CD4-positive, alpha-beta T cell treated with Interleukin-15 for 4 hours (primary cell): ENCODE results near the gene COG3.
A peak's percentile ranks its signal among the peaks of the same experiment; 100 is the strongest.
"Not testable (repeated sequence)": the region's sequence is repeated elsewhere in the genome, so short reads cannot be mapped to it uniquely, and the experiment has no call there.

ENCODE experiments used
- DNase-seq: peaks from one replicate; pipeline ENCODE4 v3.0.0-alpha.2; 2020; ENCODE audit warnings: low spot score

The COG3 gene, protein sequence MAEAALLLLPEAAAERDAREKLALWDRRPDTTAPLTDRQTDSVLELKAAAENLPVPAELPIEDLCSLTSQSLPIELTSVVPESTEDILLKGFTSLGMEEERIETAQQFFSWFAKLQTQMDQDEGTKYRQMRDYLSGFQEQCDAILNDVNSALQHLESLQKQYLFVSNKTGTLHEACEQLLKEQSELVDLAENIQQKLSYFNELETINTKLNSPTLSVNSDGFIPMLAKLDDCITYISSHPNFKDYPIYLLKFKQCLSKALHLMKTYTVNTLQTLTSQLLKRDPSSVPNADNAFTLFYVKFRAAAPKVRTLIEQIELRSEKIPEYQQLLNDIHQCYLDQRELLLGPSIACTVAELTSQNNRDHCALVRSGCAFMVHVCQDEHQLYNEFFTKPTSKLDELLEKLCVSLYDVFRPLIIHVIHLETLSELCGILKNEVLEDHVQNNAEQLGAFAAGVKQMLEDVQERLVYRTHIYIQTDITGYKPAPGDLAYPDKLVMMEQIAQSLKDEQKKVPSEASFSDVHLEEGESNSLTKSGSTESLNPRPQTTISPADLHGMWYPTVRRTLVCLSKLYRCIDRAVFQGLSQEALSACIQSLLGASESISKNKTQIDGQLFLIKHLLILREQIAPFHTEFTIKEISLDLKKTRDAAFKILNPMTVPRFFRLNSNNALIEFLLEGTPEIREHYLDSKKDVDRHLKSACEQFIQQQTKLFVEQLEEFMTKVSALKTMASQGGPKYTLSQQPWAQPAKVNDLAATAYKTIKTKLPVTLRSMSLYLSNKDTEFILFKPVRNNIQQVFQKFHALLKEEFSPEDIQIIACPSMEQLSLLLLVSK

DNA sequence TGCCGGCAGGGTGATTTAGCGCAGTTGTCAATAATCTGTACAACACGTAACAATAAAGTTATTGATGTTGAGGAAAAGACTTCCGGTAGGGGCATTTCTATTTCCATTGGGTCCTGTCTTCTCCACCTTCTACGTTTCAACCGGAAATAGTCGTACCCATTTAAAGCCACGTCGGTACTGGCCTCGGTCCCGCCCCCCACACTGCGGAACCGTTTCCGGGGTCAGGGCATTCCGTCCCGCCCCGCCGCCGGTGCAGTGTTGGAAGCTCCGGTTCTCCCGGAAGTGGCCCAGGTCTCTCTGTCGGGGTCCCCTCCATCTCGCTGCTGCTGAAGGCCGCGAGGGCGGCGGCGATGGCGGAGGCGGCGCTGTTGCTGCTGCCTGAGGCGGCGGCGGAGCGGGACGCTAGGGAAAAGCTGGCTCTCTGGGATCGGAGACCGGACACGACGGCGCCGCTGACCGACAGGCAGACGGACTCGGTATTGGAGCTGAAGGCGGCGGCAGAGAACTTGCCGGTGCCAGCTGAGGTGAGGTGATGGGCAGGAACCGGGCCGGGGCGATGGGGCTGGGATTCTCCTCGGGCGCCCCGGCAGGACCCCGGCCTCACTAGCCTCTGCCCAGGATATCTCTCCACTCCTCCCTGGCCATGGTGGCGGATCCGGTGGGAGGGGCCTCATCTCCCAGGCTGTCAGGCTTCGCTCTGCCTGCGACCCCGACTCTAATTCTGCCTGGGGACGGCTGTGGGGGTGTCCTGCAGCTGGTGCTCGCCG, at the start of gene COG3:
Gene COG3, plus strand, starts transcription at position 253 of the 767 bp plus-strand sequence. Its CDS starts 98 bp downstream, at position 351.
- peak; percentile 96 for DNase-seq

DNA sequence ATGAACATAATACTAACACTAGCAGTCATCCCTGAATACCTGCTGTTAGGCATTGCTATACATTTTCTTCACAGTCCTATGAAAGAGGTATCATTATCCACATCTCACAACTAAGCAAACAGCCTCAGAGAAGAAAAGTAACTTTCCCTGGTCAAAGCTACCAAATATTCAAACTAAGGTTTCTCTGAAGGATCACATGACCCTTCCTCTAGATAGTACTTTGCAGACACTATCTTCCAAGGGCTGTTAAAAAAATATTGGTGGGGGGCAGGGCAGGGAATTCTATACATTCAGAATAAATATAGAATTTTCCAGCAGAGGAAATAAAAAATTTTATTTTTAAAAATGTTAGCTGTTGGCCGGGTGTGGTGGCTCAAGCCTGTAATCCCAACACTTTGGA, 49.6 kb upstream of the COG3 start:
- DNase-seq: no peak

DNA sequence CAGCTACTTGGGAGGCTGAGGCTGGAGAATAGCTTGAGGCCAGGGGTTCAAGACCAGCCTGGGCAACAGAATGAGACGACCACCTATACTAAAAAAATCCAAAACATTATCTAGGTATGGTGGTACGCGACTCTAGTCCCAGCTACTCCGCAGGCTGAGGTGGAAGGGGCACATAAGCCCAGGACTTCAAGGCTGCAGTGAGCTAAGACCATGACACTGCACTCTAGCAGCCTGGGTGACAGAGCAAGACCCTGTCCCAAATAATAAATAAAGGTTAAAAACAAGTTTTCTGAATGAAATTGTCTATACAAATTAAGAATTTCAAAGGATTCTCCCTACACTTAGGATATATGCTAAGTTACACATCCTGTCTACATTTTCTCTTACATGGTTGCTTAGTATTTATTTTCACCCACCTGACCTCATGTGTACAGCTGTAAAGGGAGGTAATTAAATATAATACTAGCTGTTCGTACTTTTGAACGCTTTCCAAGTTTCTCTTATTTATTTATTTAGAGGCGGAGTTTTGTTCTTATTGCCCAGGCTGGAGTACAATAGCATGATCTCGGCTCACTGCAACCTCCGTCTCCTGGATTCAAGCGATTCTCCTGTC, 48.1 kb upstream of the COG3 start:
- DNase-seq: no peak

DNA sequence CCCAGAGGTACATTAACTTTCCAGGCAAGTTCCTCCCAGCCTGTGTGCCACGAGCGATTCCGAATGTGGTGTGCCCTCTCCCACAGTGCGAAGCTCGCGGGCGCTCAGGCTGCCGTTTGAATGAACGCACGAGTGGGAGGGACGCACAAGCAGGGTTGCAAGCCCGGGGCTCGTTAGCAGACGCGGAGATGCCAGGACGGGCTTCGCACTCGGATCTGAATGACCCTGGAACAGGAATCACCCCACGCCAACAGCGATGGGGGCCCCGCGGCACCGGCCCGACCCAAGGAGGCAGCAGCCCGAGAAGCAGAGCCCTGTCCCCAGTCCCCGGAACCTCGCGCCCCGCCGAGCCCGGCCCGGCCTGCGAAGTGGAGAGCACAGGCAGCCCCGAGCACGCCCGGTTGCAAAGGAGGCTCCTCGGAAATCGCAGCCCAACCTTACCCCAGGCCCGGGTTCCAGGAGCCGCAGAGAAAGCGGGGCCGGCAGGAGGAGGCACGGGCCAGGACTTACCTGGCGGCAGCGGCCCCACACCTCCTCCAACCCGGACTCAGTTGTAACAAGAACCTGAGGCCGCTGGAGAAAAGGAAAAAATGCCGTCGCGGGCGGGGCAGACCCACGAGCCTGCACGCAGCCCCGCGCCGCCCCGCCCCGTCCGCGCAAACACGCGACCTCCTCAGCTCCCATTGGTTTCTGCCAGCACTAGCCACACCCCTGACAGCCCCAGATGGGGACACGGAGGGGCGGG, 46.8 kb upstream of the COG3 start, which contains the start of gene SLC25A30:
Gene SLC25A30, minus strand, starts transcription at position 584 of the 745 bp plus-strand sequence. CDS start 6,948 bp downstream, outside the sequence.
- DNase-seq: peak; percentile 89

DNA sequence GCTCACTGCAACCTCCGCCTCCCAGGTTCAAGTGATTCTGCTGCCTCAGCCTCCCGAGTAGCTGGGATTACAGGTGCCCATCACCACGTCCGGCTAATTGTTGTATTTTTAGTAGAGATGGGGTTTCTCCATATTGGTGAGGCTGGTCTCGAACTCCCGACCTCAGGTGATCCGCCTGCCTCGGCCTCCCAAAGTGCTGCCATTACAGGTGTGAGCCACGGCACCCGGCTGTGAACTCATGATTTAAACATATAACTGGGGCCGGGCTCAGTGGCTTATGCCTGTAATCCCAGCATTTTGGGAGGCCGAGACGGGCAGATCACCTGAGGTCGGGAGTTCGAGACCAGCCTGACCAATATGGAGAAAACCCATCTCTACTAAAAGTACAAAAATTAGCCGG, 45.4 kb upstream of the COG3 start:
- not testable (repeated sequence) for DNase-seq

DNA sequence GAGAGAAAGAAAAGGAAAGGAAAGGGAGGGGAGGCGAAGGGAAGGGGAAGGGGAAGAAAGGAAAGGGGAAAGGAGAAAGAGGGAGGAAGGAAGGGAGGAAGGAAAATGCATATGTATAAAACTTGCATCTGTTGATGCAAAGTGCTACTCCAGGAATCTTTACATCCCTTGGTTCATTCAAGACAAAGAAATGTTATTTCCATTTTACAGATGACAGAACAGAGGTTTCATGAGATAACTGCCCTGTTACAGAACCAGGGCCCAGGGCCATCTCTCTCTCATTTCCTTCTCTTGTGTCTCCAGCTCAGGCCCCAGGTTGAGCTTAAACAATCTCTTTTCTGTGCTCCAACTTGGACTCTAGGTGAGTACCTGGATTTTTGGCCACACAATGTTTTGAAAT, 44.8 kb upstream of the COG3 start:
- DNase-seq: no peak

DNA sequence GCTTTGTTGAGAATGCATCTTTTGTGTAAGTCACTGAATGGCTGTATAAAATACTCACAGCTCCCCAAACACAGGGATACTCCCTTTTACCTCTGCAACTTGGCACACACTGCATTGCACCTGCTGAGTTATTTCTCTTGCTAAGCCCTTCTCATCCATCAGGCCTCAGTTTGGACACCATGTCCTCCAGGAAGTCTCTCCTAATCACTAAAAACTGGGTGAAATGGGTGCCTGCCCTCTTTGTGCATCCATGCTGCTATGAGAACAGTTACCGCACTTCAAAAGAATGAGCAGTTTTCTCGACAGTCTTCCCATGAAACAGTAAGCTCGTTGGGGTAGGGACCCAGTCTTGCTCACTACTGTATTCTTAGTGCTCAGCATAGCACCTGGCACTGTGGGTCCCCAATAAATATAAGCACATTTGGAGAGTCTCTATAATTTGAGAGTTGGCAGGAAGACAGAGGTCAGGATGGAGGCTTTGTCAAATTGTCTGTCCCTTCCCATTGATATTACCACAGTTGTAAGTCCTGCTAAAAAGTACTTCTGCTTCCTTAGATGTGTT, 41.9 kb upstream of the COG3 start:
- no peak for DNase-seq

DNA sequence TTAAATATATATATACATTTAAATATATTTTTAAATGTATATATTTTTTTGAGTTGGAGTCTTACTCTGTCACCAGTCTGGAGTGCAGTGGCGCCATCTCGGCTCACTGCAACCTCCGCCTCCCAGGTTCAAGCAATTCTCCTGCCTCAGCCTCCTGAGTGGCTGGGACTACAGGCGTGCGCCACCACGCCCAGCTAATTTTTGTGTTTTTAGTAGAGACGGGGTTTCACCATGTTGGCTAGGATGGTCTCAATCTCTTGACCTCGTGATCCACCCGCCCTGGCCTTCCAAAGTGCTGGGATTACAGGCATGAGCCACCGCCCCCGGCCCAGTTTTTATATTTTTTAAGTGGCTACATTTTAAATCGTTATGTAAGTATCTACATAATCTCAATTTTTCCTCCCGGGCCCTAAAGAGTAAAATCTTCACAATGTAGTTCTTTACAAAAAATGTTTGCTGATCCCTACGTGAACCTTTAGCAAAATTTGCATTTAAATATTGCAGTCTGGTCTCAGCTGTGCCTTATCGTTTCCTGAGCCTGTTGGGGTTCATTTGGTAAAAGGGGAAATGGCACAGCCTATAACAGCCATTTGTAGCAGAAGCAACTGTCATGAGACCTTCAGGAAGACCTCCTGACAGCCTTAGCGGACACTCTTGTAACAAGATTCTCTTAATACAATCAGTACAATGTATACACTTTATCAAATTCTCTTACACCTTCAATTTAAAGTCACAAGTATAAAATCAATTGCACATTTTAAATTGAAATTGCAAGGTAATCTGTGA, 38.5 kb upstream of the COG3 start:
- not testable (repeated sequence) for DNase-seq

DNA sequence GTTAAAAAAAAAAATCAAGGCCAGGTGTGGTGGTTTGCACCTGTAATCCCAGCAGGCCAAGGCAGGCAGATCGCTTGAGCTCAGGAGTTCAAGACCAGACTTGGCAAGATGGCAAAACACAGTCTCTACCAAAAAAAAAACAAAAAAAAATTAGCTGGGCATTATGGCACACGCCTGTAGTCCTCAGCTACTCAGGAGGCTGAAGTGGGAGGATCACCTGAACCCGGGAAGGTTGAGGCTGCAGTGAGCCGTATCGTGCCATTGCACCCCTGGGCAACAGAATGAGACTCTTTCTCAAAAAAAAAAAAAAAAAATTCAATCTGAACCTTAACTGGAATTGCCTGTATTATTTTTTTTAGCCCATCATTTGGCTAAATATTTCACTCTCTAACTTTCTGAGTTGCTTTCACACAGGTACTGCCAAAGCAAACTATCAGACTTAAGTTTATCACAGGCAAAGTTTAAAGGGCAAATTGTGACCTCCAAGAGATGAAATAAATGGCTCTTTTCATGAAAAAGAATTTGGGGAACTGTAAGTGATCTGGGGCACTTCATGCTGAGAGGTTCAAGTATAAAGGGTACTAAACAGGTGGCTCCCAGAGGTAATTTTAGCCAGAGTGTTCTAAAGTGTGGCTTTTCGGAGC, 31.9 kb upstream of the COG3 start:
- no peak for DNase-seq

DNA sequence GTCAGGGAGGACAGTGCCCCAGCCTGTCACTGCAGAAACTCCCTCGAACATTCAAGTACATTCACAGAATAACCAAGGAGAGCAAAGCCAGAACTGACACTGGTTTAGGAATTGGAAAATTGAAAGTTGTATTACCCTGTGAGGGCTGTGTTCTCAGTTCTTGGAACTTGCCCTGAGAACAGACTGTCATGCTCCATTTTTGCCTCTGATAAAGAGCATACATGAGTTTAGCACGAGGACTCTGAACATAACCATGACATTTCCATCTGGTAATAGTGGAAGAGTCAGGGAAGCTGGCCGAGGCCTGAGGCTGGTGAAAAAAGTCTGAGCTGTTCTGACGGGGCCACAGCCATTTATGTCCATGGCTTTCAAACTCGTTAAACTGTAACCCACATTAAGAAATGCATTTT, 31.4 kb upstream of the COG3 start:
- DNase-seq: no peak

DNA sequence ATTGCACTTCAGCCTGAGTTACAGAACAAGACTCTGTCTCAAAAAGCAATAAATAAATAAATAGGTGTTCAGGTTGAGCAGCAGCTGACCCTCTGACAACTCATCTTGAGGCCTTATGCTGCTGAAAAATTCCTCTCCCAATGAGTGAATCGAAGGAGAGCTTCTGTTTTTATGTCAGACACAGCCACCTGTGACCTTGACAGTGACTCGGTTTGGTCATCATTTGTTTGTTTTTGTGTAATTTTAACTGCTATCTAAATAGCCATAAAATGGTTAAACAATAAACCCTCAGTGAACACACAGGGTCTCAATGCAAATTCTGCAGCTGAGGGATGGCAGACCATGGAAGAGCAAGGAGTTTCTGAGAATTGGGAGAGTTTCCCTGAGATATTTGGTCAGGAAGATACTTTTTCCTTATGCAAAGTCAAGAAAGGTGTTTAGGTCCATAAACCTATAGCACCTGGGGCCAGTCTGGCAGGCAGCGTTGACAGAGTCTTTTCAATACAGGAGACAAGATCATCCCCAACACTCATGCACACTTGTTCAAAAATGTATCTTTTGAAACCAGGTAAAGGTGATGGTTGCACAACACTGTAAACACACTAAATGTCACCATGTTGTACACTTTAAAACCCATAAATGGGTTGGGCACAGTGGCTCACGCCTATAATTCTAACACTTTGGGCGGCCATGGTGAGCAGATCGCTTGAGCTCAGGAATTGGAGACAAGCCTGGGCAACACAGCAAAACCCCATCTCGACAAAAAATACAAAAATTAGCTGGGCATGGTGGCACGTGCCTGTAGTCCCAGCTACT, 30.0 kb upstream of the COG3 start:
- no peak for DNase-seq

DNA sequence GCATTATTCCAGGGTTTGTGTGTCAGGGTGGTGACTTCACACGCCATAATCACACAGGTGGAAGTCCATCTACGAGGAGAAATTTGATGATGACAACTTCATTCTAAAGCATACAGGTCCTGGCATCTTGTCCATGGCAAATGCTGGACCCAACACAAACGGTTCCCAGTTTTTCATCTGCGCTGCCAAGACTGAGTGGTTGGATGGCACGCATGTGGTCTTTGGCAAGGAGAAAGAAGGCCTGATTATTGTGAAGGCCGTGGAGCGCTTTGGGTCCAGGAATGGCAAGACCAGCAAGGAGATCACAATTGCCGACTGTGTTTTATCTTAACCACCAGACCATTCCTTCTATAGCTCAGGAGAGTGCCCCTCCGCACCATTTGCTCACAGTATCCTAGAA, 28.4 kb upstream of the COG3 start:
- DNase-seq: no peak

DNA sequence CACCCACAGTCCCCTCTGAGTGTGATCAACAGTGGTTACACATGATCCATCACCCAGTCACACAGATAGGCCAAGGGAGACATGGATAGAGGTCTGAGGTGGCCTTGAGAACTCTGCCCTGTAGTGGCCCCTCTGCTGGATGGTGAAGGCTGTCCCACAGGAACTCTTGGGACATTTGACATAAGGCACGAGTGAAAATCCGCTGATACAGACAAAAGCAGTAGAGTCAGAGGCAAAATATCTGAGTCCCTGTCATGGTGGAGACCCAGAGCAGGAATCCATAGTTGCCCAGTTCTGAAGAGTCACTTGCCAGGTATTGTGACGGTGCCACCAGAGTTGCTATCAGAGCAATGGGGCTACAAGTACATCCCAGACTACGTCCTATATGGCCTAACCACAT, 27.8 kb upstream of the COG3 start:
- no peak for DNase-seq

DNA sequence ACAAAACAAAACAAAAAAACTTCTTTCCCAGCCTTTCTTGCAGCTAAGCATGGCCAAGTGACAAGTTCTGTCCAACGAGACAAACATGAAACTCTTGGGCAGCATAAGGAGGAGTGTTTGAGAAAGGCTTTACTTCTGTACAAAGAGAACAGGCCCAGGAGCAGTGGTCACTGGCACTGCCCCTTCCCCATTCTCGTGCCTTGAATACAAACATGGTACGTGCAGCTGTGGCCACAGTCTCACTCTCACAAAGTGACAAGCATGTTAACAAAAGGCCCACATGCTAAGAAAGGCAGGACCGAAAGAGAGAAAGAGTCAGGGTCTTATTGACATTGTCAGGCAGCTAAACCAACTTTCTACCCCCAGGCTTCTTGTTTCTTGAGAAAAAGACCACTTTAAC, 26.8 kb upstream of the COG3 start:
- no peak for DNase-seq

DNA sequence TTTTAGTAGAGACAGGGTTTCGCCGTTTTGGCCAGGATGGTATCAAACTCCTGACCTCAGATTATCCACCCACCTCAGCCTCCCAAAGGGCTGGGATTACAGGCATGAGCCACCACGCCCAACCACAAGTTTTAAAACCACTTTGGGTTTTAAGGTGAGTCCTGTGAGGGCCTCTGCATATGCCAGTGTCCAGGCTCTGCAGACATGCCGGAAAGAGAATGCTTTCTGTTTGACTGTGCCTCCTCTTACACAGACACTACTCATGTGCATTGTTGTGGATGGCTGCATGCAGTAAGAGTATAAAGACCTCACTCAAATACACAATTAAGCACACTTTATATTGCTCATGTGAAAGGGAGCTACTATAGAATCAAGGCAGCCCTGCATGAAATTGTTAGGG, 25.7 kb upstream of the COG3 start:
- no peak for DNase-seq

DNA sequence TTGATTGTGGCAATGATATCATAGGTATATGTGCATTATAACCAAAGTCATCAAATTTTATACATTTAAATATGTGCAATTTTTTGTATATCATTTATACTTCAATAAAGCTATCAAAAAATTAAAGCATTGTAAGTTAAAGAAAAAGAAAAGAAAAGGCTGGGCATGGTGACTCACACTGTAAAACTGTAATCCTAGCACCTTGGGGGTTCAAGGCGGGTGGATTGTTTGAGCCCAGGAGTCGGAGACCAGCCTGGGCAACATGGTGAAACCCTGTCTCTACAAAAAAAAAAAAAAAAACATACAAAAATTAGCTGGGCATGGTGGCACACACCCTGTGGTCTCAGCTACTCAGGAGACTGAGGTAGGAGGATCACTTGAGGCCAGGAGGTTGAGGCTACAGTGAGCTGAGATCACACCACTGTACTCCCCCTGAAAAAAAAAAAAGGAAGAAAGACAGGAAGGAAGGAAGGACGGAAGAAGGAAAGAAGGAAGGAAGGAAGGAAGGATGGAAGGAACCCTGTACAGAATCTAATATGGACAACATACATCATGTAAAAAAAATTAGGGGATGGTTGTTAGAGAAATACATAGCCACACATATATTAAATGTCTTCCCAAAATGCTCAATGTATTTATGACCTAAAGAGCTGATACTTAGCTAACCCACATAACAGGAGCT, 24.8 kb upstream of the COG3 start:
- DNase-seq: no peak

DNA sequence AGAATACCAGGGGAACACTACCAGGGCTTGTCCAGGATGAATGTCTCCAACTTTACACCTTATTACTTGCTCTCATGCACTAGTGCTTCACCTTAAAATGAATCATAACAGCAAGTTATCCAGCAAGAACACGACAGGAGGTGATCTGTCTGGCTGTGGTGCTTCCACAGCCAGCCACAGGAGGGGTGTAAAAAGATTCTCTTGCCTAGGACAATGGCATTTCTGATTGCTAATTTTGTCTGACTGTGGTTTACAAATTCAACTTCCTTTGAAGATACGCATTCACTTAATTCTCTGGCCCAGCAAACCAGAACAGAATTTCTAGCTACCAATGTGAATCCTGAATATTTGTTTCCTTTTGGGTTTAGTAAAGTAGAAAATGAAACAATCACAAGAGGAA, 23.1 kb upstream of the COG3 start:
- DNase-seq: no peak

DNA sequence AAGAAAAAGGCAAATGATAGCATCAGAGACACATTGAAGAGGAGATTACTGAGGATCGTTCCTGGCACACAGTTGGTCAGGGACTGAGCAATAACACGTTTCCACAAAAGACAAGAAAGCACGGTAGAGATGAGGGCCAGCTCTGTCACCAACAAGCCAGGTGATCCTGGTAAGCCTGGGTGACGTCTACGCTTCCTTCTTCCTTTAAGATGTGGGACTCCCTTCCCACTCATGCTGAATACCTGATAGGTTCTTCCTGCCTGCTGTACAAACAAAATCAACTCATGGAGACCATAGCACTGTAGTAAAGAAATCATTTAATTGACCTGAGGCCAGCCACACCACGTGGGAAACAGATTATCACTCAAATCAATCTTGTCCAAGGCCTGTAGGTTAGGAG, 19.7 kb upstream of the COG3 start:
- no peak for DNase-seq
